Measurements from ENCODE around the gene ERCC5. TPM values are rescaled to one million over a fixed set of nuclear protein-coding genes. Genes with fewer than 3 reads are reported as not detected.
A peak's percentile ranks its signal among the peaks of the same experiment; 100 is the strongest.

Gene ERCC5
- total RNA-seq, 2 donors from 2014 or later: 65.9 to 95.5 TPM

DNA sequence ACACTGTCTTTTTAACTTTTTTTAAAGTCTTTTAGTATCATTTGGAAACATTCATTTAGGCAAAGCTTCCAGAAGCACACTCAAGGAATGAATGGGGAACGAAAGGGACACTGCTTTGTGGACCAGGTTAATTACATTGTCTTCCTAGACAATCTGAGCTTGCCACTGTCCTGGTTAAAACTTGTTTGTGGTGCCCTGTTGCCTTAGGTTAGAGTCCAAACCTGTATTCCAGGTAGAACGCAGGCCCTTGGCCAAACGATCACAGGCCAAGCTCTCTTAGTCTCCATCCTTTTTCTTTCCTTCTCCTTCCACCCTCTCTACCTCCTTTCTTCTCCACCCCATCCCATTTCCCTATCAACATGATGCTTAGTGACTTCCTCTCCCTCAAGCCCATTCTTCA, 66.8 kb downstream of the ERCC5 start:
- no peaks in the 10 kb centered on the region for H3K4me1 Mint-ChIP-seq
- no peak overlapping the region for H3K27ac Mint-ChIP-seq
- ATAC-seq (replicated peaks): no peak
- no peaks in the 10 kb centered on the region for H3K9me3 Mint-ChIP-seq
- no peaks in the 10 kb centered on the region for H3K36me3 Mint-ChIP-seq (ENCODE audit: low read depth)
- H3K27me3 Mint-ChIP-seq: peaks cover 29% of the 10 kb centered on the region
- no peak overlapping the region for H3K4me3 Mint-ChIP-seq

GRCh38 chr13:102913914-102914313, 68.1 kb downstream of the ERCC5 start:
- peak overlapping the region; percentile 18 for H3K4me3 Mint-ChIP-seq
- no peaks in the 10 kb centered on the region for H3K36me3 Mint-ChIP-seq (ENCODE audit: low read depth)
- no peaks in the 10 kb centered on the region for H3K4me1 Mint-ChIP-seq
- H3K27ac Mint-ChIP-seq: no peak overlapping the region
- no peak for ATAC-seq (replicated peaks)
- peaks cover 23% of the 10 kb centered on the region for H3K27me3 Mint-ChIP-seq
- H3K9me3 Mint-ChIP-seq: no peaks in the 10 kb centered on the region

- no peaks in the 10 kb centered on the region for H3K4me1 Mint-ChIP-seq
- H3K9me3 Mint-ChIP-seq: no peaks in the 10 kb centered on the region
- peaks cover 27% of the 10 kb centered on the region for H3K27me3 Mint-ChIP-seq
- ATAC-seq (replicated peaks): no peak
- no peaks in the 10 kb centered on the region for H3K36me3 Mint-ChIP-seq (ENCODE audit: low read depth)
- H3K4me3 Mint-ChIP-seq: no peak overlapping the region
- H3K27ac Mint-ChIP-seq: no peak overlapping the region
Observed at GRCh38 chr13:102914339-102914930, 68.6 kb downstream of the ERCC5 start.

DNA sequence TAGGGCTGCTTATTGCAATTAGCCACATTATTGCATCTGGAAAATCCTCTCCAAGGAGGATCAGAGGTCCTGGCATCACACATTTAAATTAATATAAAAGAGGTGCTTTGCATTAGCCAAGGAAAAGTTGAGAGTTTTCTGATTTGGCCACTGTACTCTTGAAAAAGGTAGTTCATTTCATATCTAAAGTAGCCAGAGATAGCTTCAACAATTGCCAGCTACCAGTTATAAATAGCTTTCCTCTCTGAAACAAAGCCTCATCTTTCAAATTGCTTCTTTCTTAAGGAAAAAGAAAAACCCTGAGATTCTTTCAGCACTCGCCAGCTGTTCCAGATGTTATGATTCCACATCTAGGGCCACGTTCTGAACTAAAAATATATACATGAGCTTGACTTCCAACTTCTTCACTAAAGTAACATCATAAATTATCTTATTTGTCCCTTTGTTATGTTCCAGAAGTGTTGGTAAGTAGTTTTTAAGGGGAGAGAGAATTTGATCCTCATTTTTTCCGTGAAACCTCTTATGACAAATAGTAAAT, 69.6 kb downstream of the ERCC5 start:
- Mint-ChIP-seq H3K36me3 (ENCODE audit: low read depth) (no peaks in the 10 kb centered on the region), H3K4me3 (no peak overlapping the region), H3K27ac (no peak overlapping the region), H3K27me3 (peaks cover 30% of the 10 kb centered on the region), H3K4me1 (no peaks in the 10 kb centered on the region), H3K9me3 (no peaks in the 10 kb centered on the region)
- no peak for ATAC-seq (replicated peaks)

DNA sequence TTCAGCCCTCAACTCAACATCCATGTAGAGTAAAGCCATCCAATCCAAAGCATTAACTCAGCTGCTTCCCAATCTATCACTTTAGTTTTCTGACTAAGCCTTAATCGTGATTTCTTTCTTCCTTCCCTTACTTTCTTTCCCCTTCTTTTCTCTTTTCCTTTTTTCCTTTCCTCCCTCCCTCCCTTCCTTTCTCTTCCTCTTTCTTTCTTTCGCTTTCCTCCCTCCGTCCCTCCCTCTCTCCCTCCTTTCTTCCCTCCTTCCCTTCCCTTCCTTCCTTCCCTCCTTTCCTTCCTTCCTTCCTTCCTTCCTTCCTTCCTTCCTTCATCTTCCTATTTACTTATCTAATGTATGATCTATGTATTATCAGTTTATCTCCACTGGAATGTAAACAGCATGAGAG, 71.2 kb downstream of the ERCC5 start:
- Mint-ChIP-seq H3K4me1 (no peaks in the 10 kb centered on the region), H3K36me3 (ENCODE audit: low read depth) (no peaks in the 10 kb centered on the region), H3K9me3 (no peaks in the 10 kb centered on the region), H3K27ac (no peak overlapping the region), H3K4me3 (no peak overlapping the region), H3K27me3 (peaks cover 45% of the 10 kb centered on the region)
- no peak for ATAC-seq (replicated peaks)

DNA sequence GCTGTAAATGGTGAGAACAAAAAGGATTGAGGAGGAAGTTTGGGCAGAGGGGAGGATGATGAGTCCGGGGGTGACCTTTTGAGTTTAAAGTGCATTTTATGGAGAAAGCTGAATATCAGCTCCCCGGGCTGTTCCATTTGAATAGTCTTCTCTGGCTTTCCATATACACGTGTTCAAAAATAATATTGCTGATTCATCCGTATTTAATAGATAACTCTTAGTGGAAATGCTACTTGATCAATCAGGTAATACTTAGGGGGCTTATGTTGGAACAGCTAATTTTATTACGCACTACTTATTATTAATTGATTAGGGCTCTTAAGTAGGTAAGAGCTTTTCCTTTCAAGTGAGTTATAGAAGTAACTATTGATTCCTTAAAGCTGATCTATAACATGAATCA, 76.4 kb downstream of the ERCC5 start:
- H3K4me3 Mint-ChIP-seq: no peak overlapping the region
- peaks cover 41% of the 10 kb centered on the region for H3K27me3 Mint-ChIP-seq
- H3K27ac Mint-ChIP-seq: no peak overlapping the region
- H3K36me3 Mint-ChIP-seq (ENCODE audit: low read depth): no peaks in the 10 kb centered on the region
- ATAC-seq (replicated peaks): no peak
- H3K9me3 Mint-ChIP-seq: peaks cover 6% of the 10 kb centered on the region
- no peaks in the 10 kb centered on the region for H3K4me1 Mint-ChIP-seq

Other genes starting within 250 kb of the ERCC5 start
- 10 to 100 TPM; 57.2 to 71.4 TPM for gene TPP2, start 249.0 kb upstream of the ERCC5 start, total RNA-seq
- gene METTL21C, start 151.0 kb upstream of the ERCC5 start, total RNA-seq: not detected
- 10 to 100 TPM; 20.0 to 26.3 TPM for gene TEX30, start 72.2 kb upstream of the ERCC5 start, total RNA-seq
- gene POGLUT2, start 47.1 kb upstream of the ERCC5 start, total RNA-seq: 1 to 10 TPM; 2.1 to 5.6 TPM
- gene BIVM, start 46.9 kb upstream of the ERCC5 start, total RNA-seq: 10 to 100 TPM; 10.1 to 19.5 TPM
- not detected for gene SLC10A2, start 220.4 kb downstream of the ERCC5 start, total RNA-seq

All from activated T-helper 17 cell treated with anti-CD3 and anti-CD28 coated beads, Interleukin-2, amount 50 U/mL, for 72 hours (primary cell).